WTC11 (cell line): ENCODE results near the gene TMF1. TPM values are rescaled to one million over a fixed set of nuclear protein-coding genes. Genes with fewer than 3 reads are reported as not detected.

Experiments
- ATAC-seq: fragments of 200-7000 bp; cut with Tn5 transposase; 2 replicates; pipeline ENCODE4 v1.10.0; 2021; ENCODE audit warnings: mild to moderate bottlenecking, moderate library complexity
- CTCF ChIA-PET: fragments of 300-600 bp; sonication (Branson Sonifier 250); formaldehyde crosslinking; loops from one replicate; lab custom pipeline; 2021; ENCODE audit warnings: antibody characterized with exemption; lab: Charles Lee
- POLR2A ChIA-PET: fragments of 350-600 bp; sonication (Branson Sonifier 250); formaldehyde crosslinking; loops from one replicate; lab custom pipeline; 2021; ENCODE audit warnings: antibody characterized with exemption; lab: Charles Lee
- DNase-seq: peaks from one replicate; pipeline ENCODE4 v3.0.0; 2021; ENCODE audit warnings: low spot score
- H3K27ac Mint-ChIP-seq: 2 replicates; pipeline ENCODE4 v1.8.0; 2021; ENCODE audit warnings: mixed read lengths
- H3K27me3 Mint-ChIP-seq: 2 replicates; pipeline ENCODE4 v1.8.0; 2021; ENCODE audit warnings: low read depth, mild to moderate bottlenecking, moderate library complexity, mixed read lengths
- H3K36me3 Mint-ChIP-seq: 2 replicates; pipeline ENCODE4 v1.8.0; 2021; ENCODE audit warnings: mixed read lengths
- H3K4me1 Mint-ChIP-seq: 2 replicates; pipeline ENCODE4 v1.8.0; 2022; ENCODE audit warnings: mixed read lengths
- H3K4me3 Mint-ChIP-seq: 2 replicates; pipeline ENCODE4 v1.8.0; 2021; ENCODE audit warnings: mild to moderate bottlenecking, moderate library complexity, mixed read lengths
- H3K9me3 Mint-ChIP-seq: 2 replicates; pipeline ENCODE4 v1.8.0; 2021; ENCODE audit warnings: mixed read lengths
- ATF6 ChIP-seq: sonication (generic); formaldehyde crosslinking; IDR thresholded peaks from 2 replicates; pipeline ENCODE4 v1.8.1; 2023; ENCODE audit warnings: mild to moderate bottlenecking, missing genetic modification reagents
- ETV6 ChIP-seq: sonication (generic); formaldehyde crosslinking; IDR thresholded peaks from 2 replicates; pipeline ENCODE4 v1.8.1; 2022; ENCODE audit warnings: mild to moderate bottlenecking, missing genetic modification reagents
- FOXK1 ChIP-seq: sonication (generic); formaldehyde crosslinking; IDR thresholded peaks from 2 replicates; pipeline ENCODE4 v1.8.0; 2022; ENCODE audit warnings: mild to moderate bottlenecking, moderate library complexity, missing genetic modification reagents
- HMGXB4 ChIP-seq: sonication (generic); formaldehyde crosslinking; IDR thresholded peaks from 2 replicates; pipeline ENCODE4 v1.8.1; 2023; ENCODE audit warnings: mild to moderate bottlenecking, moderate library complexity, missing genetic modification reagents
- MAX ChIP-seq: sonication (generic); formaldehyde crosslinking; IDR thresholded peaks from 2 replicates; pipeline ENCODE4 v1.8.0; 2022; ENCODE audit warnings: mild to moderate bottlenecking, missing genetic modification reagents
- SMAD3 ChIP-seq: sonication (generic); formaldehyde crosslinking; IDR thresholded peaks from 2 replicates; pipeline ENCODE4 v1.8.0; 2022; ENCODE audit warnings: missing genetic modification reagents, mild to moderate bottlenecking, borderline replicate concordance
- ZBTB21 ChIP-seq: sonication (generic); formaldehyde crosslinking; IDR thresholded peaks from 2 replicates; pipeline ENCODE4 v1.8.1; 2023; ENCODE audit warnings: mild to moderate bottlenecking, missing genetic modification reagents, borderline replicate concordance
- ZNF396 ChIP-seq: fragments of 250-450 bp; sonication (Bioruptor Pico); IDR thresholded peaks from 2 replicates; pipeline ENCODE4 v1.8.0; 2021; ENCODE audit warnings: mild to moderate bottlenecking, moderate library complexity, borderline replicate concordance
- total RNA-seq: library from RNA; stranded (reverse); gene quantifications from 3 replicates; pipeline ENCODE4 v1.2.3, GENCODE V29; 2021
- TF ChIP-seq, protein P1 (sequence below): sonication (generic); formaldehyde crosslinking; IDR thresholded peaks from 2 replicates; pipeline ENCODE4 v1.8.0; 2023; ENCODE audit warnings: missing genetic modification reagents, mild to moderate bottlenecking, borderline replicate concordance
- TF ChIP-seq, protein P2 (sequence below): fragments of 250-450 bp; sonication (Bioruptor Pico); IDR thresholded peaks from 2 replicates; pipeline ENCODE4 v1.9.0; 2021; ENCODE audit warnings: mild to moderate bottlenecking, borderline replicate concordance

Gene TMF1
- total RNA-seq, 1 experiment from 2014 or later, result 23.9 TPM

GRCh38 chr3:69085168-69085832 lies 33.2 kb upstream of the TMF1 start (continued):
- TF ChIP-seq HMGXB4 (CRISPR knock-in tag), result peak; percentile 49; the same call in 1 of the 2 replicates
- no peak for TF ChIP-seq SMAD3 (CRISPR knock-in tag)
- TF ChIP-seq, protein P1, sequence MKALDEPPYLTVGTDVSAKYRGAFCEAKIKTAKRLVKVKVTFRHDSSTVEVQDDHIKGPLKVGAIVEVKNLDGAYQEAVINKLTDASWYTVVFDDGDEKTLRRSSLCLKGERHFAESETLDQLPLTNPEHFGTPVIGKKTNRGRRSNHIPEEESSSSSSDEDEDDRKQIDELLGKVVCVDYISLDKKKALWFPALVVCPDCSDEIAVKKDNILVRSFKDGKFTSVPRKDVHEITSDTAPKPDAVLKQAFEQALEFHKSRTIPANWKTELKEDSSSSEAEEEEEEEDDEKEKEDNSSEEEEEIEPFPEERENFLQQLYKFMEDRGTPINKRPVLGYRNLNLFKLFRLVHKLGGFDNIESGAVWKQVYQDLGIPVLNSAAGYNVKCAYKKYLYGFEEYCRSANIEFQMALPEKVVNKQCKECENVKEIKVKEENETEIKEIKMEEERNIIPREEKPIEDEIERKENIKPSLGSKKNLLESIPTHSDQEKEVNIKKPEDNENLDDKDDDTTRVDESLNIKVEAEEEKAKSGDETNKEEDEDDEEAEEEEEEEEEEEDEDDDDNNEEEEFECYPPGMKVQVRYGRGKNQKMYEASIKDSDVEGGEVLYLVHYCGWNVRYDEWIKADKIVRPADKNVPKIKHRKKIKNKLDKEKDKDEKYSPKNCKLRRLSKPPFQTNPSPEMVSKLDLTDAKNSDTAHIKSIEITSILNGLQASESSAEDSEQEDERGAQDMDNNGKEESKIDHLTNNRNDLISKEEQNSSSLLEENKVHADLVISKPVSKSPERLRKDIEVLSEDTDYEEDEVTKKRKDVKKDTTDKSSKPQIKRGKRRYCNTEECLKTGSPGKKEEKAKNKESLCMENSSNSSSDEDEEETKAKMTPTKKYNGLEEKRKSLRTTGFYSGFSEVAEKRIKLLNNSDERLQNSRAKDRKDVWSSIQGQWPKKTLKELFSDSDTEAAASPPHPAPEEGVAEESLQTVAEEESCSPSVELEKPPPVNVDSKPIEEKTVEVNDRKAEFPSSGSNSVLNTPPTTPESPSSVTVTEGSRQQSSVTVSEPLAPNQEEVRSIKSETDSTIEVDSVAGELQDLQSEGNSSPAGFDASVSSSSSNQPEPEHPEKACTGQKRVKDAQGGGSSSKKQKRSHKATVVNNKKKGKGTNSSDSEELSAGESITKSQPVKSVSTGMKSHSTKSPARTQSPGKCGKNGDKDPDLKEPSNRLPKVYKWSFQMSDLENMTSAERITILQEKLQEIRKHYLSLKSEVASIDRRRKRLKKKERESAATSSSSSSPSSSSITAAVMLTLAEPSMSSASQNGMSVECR (CRISPR knock-in tag), result 0 out of 2 replicates have a peak, but pooled peaks have one; percentile 61
- TF ChIP-seq, protein P2, sequence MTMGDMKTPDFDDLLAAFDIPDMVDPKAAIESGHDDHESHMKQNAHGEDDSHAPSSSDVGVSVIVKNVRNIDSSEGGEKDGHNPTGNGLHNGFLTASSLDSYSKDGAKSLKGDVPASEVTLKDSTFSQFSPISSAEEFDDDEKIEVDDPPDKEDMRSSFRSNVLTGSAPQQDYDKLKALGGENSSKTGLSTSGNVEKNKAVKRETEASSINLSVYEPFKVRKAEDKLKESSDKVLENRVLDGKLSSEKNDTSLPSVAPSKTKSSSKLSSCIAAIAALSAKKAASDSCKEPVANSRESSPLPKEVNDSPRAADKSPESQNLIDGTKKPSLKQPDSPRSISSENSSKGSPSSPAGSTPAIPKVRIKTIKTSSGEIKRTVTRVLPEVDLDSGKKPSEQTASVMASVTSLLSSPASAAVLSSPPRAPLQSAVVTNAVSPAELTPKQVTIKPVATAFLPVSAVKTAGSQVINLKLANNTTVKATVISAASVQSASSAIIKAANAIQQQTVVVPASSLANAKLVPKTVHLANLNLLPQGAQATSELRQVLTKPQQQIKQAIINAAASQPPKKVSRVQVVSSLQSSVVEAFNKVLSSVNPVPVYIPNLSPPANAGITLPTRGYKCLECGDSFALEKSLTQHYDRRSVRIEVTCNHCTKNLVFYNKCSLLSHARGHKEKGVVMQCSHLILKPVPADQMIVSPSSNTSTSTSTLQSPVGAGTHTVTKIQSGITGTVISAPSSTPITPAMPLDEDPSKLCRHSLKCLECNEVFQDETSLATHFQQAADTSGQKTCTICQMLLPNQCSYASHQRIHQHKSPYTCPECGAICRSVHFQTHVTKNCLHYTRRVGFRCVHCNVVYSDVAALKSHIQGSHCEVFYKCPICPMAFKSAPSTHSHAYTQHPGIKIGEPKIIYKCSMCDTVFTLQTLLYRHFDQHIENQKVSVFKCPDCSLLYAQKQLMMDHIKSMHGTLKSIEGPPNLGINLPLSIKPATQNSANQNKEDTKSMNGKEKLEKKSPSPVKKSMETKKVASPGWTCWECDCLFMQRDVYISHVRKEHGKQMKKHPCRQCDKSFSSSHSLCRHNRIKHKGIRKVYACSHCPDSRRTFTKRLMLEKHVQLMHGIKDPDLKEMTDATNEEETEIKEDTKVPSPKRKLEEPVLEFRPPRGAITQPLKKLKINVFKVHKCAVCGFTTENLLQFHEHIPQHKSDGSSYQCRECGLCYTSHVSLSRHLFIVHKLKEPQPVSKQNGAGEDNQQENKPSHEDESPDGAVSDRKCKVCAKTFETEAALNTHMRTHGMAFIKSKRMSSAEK (CRISPR knock-in tag), result no peak
- TF ChIP-seq, all 79 proteins: peak for 4

DNA sequence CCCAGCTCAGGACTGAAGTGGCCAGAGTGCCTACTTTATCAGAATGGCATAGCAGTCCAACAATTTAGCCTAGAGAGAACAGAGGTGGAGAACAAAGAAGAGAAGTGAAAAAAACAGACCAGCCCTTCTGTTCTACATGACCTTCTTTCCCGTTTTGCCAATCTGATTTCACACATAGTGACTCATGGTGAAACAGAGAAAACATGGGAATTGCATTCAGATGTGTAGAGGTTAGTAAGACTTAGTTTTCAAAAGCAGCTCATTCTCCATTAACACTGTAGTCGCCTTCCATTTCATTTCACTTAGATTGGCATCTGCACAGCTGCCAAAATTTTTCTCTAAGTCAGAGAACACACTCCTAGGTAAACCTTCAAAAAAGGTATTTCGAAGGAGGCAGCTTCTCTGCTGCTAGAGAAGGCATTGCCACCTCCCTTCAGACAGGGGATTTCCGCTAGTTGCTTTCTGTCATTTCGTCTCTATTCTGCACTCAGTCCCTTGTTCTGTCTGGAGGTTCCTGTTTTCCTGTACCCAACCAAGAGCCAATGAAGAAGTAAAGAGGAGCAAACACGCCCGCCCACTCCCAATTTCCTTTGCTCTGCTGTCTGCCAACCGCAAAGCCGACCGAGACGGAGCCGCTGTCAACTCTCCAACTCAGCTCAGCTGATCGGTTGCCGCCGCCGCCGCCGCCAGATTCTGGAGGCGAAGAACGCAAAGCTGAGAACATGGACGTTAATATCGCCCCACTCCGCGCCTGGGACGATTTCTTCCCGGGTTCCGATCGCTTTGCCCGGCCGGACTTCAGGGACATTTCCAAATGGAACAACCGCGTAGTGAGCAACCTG lies 32.4 kb upstream of the TMF1 start, which contains the start of gene ARL6IP5:
TSS of gene ARL6IP5 (plus strand) at position 612 of the 842 bp plus-strand sequence. CDS start at position 723, 111 bp downstream.
- ChIA-PET CTCF (interaction anchor here (0.6 to 1.6 kb wide), 2 partner anchors 222 to 338 kb away, joined by 3 read pairs; no protein-coding TSS in a partner anchor), POLR2A (no interaction called here)
- H3K4me1 Mint-ChIP-seq, result peaks cover 55% of the 10 kb centered on the region
- H3K4me3 Mint-ChIP-seq, result peak within 1 kb of the TSS; percentile 92
- H3K9me3 Mint-ChIP-seq, result no peaks in the 10 kb centered on the region
- no peaks in the 10 kb centered on the region for H3K36me3 Mint-ChIP-seq
- no peak within 1 kb of the TSS for H3K27ac Mint-ChIP-seq
- peak; percentile 83 for ATAC-seq
- DNase-seq, result peak; percentile 89
- H3K27me3 Mint-ChIP-seq, result no peaks in the 10 kb centered on the region
- TF ChIP-seq, protein P1 (CRISPR knock-in tag), result no peak; the same call in 1 of the 2 replicates
- TF ChIP-seq ETV6 (CRISPR knock-in tag) (peak; percentile 41; the same call in 1 of the 2 replicates), ATF6 (CRISPR knock-in tag) (no peak), ZBTB21 (CRISPR knock-in tag) (no peak), MAX (CRISPR knock-in tag) (no peak), FOXK1 (CRISPR knock-in tag) (peak; percentile 66; the same call in 1 of the 2 replicates), ZNF396 (CRISPR knock-in tag) (no peak)
